ENCODE data around the gene TGFB3.

Gene TGFB3

GRCh38 chr14:75977582-75977943 lies 4.2 kb downstream of the TGFB3 start:
- H3K4me3 ChIP-seq (ENCODE audit: low read depth, low read length): no peak overlapping the region
- no peak overlapping the region for H3K27ac ChIP-seq (ENCODE audit: low read depth, low read length)
- H3K4me1 ChIP-seq (ENCODE audit: control insufficient read depth, insufficient read depth, low read length): peaks cover 31% of the 10 kb centered on the region
- H3K27me3 ChIP-seq (ENCODE audit: control insufficient read depth, insufficient read depth, low read length): peaks cover 6% of the 10 kb centered on the region; the same call in 1 of the 2 replicates
- no peaks in the 10 kb centered on the region for H3K9me3 ChIP-seq (ENCODE audit: control insufficient read depth, insufficient read depth, low read depth, low read length)
- H3K36me3 ChIP-seq (ENCODE audit: control insufficient read depth, insufficient read depth, low read length): no peaks in the 10 kb centered on the region
- no peak overlapping the region for H3K9ac ChIP-seq (ENCODE audit: low read length)

GRCh38 chr14:75976826-75977581 lies 4.8 kb downstream of the TGFB3 start:
- Histone ChIP-seq H3K4me1 (ENCODE audit: control insufficient read depth, insufficient read depth, low read length) (peaks cover 37% of the 10 kb centered on the region), H3K27me3 (ENCODE audit: control insufficient read depth, insufficient read depth, low read length) (peaks cover 6% of the 10 kb centered on the region; the same call in 1 of the 2 replicates), H3K4me3 (ENCODE audit: low read depth, low read length) (no peak overlapping the region), H3K9me3 (ENCODE audit: control insufficient read depth, insufficient read depth, low read depth, low read length) (no peaks in the 10 kb centered on the region), H3K27ac (ENCODE audit: low read depth, low read length) (no peak overlapping the region), H3K36me3 (ENCODE audit: control insufficient read depth, insufficient read depth, low read length) (no peaks in the 10 kb centered on the region), H3K9ac (ENCODE audit: low read length) (no peak overlapping the region)

GRCh38 chr14:75972801-75973421 lies 8.9 kb downstream of the TGFB3 start:
- H3K9ac ChIP-seq (ENCODE audit: low read length): no peak overlapping the region
- H3K27ac ChIP-seq (ENCODE audit: low read depth, low read length): no peak overlapping the region
- H3K36me3 ChIP-seq (ENCODE audit: control insufficient read depth, insufficient read depth, low read length): no peaks in the 10 kb centered on the region
- H3K4me3 ChIP-seq (ENCODE audit: low read depth, low read length): no peak overlapping the region
- no peaks in the 10 kb centered on the region for H3K27me3 ChIP-seq (ENCODE audit: control insufficient read depth, insufficient read depth, low read length)
- peaks cover 24% of the 10 kb centered on the region for H3K4me1 ChIP-seq (ENCODE audit: control insufficient read depth, insufficient read depth, low read length)
- H3K9me3 ChIP-seq (ENCODE audit: control insufficient read depth, insufficient read depth, low read depth, low read length): no peaks in the 10 kb centered on the region

GRCh38 chr14:75971509-75971908 lies 10.3 kb downstream of the TGFB3 start:
- Histone ChIP-seq H3K4me3 (ENCODE audit: low read depth, low read length) (no peak overlapping the region), H3K36me3 (ENCODE audit: control insufficient read depth, insufficient read depth, low read length) (no peaks in the 10 kb centered on the region), H3K27ac (ENCODE audit: low read depth, low read length) (no peak overlapping the region), H3K27me3 (ENCODE audit: control insufficient read depth, insufficient read depth, low read length) (no peaks in the 10 kb centered on the region), H3K4me1 (ENCODE audit: control insufficient read depth, insufficient read depth, low read length) (peaks cover 11% of the 10 kb centered on the region), H3K9me3 (ENCODE audit: control insufficient read depth, insufficient read depth, low read depth, low read length) (no peaks in the 10 kb centered on the region), H3K9ac (ENCODE audit: low read length) (no peak overlapping the region)

- H3K27ac ChIP-seq (ENCODE audit: low read depth, low read length): no peak overlapping the region
- H3K27me3 ChIP-seq (ENCODE audit: control insufficient read depth, insufficient read depth, low read length): no peaks in the 10 kb centered on the region
- H3K9me3 ChIP-seq (ENCODE audit: control insufficient read depth, insufficient read depth, low read depth, low read length): no peaks in the 10 kb centered on the region
- peaks cover 9% of the 10 kb centered on the region; the same call in 1 of the 2 replicates for H3K4me1 ChIP-seq (ENCODE audit: control insufficient read depth, insufficient read depth, low read length)
- no peaks in the 10 kb centered on the region for H3K36me3 ChIP-seq (ENCODE audit: control insufficient read depth, insufficient read depth, low read length)
- no peak overlapping the region for H3K4me3 ChIP-seq (ENCODE audit: low read depth, low read length)
- H3K9ac ChIP-seq (ENCODE audit: low read length): no peak overlapping the region
Measured at GRCh38 chr14:75970989-75971388, 10.8 kb downstream of the TGFB3 start.

- no peaks in the 10 kb centered on the region for H3K36me3 ChIP-seq (ENCODE audit: control insufficient read depth, insufficient read depth, low read length)
- H3K27ac ChIP-seq (ENCODE audit: low read depth, low read length): no peak overlapping the region
- no peak overlapping the region for H3K9ac ChIP-seq (ENCODE audit: low read length)
- H3K4me3 ChIP-seq (ENCODE audit: low read depth, low read length): no peak overlapping the region
- H3K4me1 ChIP-seq (ENCODE audit: control insufficient read depth, insufficient read depth, low read length): peaks cover 9% of the 10 kb centered on the region; the same call in 1 of the 2 replicates
- H3K9me3 ChIP-seq (ENCODE audit: control insufficient read depth, insufficient read depth, low read depth, low read length): no peaks in the 10 kb centered on the region
- no peaks in the 10 kb centered on the region for H3K27me3 ChIP-seq (ENCODE audit: control insufficient read depth, insufficient read depth, low read length)
Measured at GRCh38 chr14:75969891-75970290, 11.9 kb downstream of the TGFB3 start.

GRCh38 chr14:75969126-75969525 lies 12.7 kb downstream of the TGFB3 start:
- H3K9ac ChIP-seq (ENCODE audit: low read length): no peak overlapping the region
- no peaks in the 10 kb centered on the region for H3K36me3 ChIP-seq (ENCODE audit: control insufficient read depth, insufficient read depth, low read length)
- H3K4me3 ChIP-seq (ENCODE audit: low read depth, low read length): no peak overlapping the region
- H3K27me3 ChIP-seq (ENCODE audit: control insufficient read depth, insufficient read depth, low read length): no peaks in the 10 kb centered on the region
- H3K27ac ChIP-seq (ENCODE audit: low read depth, low read length): no peak overlapping the region
- peaks cover 9% of the 10 kb centered on the region; the same call in 1 of the 2 replicates for H3K4me1 ChIP-seq (ENCODE audit: control insufficient read depth, insufficient read depth, low read length)
- H3K9me3 ChIP-seq (ENCODE audit: control insufficient read depth, insufficient read depth, low read depth, low read length): no peaks in the 10 kb centered on the region

GRCh38 chr14:75968456-75968855 lies 13.3 kb downstream of the TGFB3 start:
- Histone ChIP-seq H3K4me1 (ENCODE audit: control insufficient read depth, insufficient read depth, low read length) (peaks cover 9% of the 10 kb centered on the region; the same call in 1 of the 2 replicates), H3K27me3 (ENCODE audit: control insufficient read depth, insufficient read depth, low read length) (no peaks in the 10 kb centered on the region), H3K36me3 (ENCODE audit: control insufficient read depth, insufficient read depth, low read length) (no peaks in the 10 kb centered on the region), H3K4me3 (ENCODE audit: low read depth, low read length) (no peak overlapping the region), H3K9me3 (ENCODE audit: control insufficient read depth, insufficient read depth, low read depth, low read length) (no peaks in the 10 kb centered on the region), H3K9ac (ENCODE audit: low read length) (no peak overlapping the region), H3K27ac (ENCODE audit: low read depth, low read length) (no peak overlapping the region)

GRCh38 chr14:75967866-75968265 lies 13.9 kb downstream of the TGFB3 start:
- Histone ChIP-seq H3K27ac (ENCODE audit: low read depth, low read length) (no peak overlapping the region), H3K27me3 (ENCODE audit: control insufficient read depth, insufficient read depth, low read length) (no peaks in the 10 kb centered on the region), H3K9me3 (ENCODE audit: control insufficient read depth, insufficient read depth, low read depth, low read length) (no peaks in the 10 kb centered on the region), H3K9ac (ENCODE audit: low read length) (no peak overlapping the region), H3K4me1 (ENCODE audit: control insufficient read depth, insufficient read depth, low read length) (peaks cover 9% of the 10 kb centered on the region; the same call in 1 of the 2 replicates), H3K4me3 (ENCODE audit: low read depth, low read length) (no peak overlapping the region), H3K36me3 (ENCODE audit: control insufficient read depth, insufficient read depth, low read length) (no peaks in the 10 kb centered on the region)

GRCh38 chr14:75961662-75962061 lies 20.1 kb downstream of the TGFB3 start:
- H3K4me1 ChIP-seq (ENCODE audit: control insufficient read depth, insufficient read depth, low read length): no peaks in the 10 kb centered on the region
- no peak overlapping the region for H3K27ac ChIP-seq (ENCODE audit: low read depth, low read length)
- H3K36me3 ChIP-seq (ENCODE audit: control insufficient read depth, insufficient read depth, low read length): no peaks in the 10 kb centered on the region
- H3K27me3 ChIP-seq (ENCODE audit: control insufficient read depth, insufficient read depth, low read length): no peaks in the 10 kb centered on the region
- no peaks in the 10 kb centered on the region for H3K9me3 ChIP-seq (ENCODE audit: control insufficient read depth, insufficient read depth, low read depth, low read length)
- H3K4me3 ChIP-seq (ENCODE audit: low read depth, low read length): no peak overlapping the region
- no peak overlapping the region for H3K9ac ChIP-seq (ENCODE audit: low read length)

- Histone ChIP-seq H3K9me3 (ENCODE audit: control insufficient read depth, insufficient read depth, low read depth, low read length) (no peaks in the 10 kb centered on the region), H3K27me3 (ENCODE audit: control insufficient read depth, insufficient read depth, low read length) (no peaks in the 10 kb centered on the region), H3K9ac (ENCODE audit: low read length) (no peak overlapping the region), H3K27ac (ENCODE audit: low read depth, low read length) (no peak overlapping the region), H3K36me3 (ENCODE audit: control insufficient read depth, insufficient read depth, low read length) (no peaks in the 10 kb centered on the region), H3K4me1 (ENCODE audit: control insufficient read depth, insufficient read depth, low read length) (no peaks in the 10 kb centered on the region), H3K4me3 (ENCODE audit: low read depth, low read length) (no peak overlapping the region)
Measured at GRCh38 chr14:75960231-75960630, 21.6 kb downstream of the TGFB3 start.

Data from HUES6 (cell line).